HepG2 (cell line): ENCODE results near the gene MAP2K6. TPM values are rescaled to one million over a fixed set of nuclear protein-coding genes. Genes with fewer than 3 reads are reported as not detected.

ENCODE experiments used
- ATAC-seq: fragments of 200-7000 bp; cut with Tn5 transposase; 3 replicates; pipeline ENCODE4 v1.9.1; 2020; ENCODE audit warnings: mild to moderate bottlenecking, moderate library complexity
- BruUV-seq: library from RNA; stranded (reverse); fragments of 400-500 nt; replicated peaks from 2 replicates; lab custom pipeline; 2021; lab: Mats Ljungman, UMichigan
- CTCF ChIA-PET: fragments of 300-600 bp; formaldehyde crosslinking; extraction: SDS; loops from one replicate; lab custom pipeline; 2021; ENCODE audit warnings: low total read pairs, inconsistent platforms, low intra/inter-chr PET ratio; lab: Yijun Ruan, JAX
- POLR2A ChIA-PET: fragments of 350-600 bp; sonication (Branson Sonifier 250); formaldehyde crosslinking; loops from one replicate; lab custom pipeline; 2020; ENCODE audit warnings: antibody characterized with exemption, inconsistent platforms; lab: Yijun Ruan, JAX
- DNase-seq: peaks from one replicate; pipeline ENCODE4 v3.0.0-alpha.2; 2015; ENCODE audit warnings: low spot score
- FAIRE-seq: peaks from 3 replicates; lab custom pipeline; 2011; peaks lifted over from hg19 to GRCh38; lab: Jason Lieb, UNC
- H2AFZ ChIP-seq: one replicate; pipeline ENCODE4 v1.6.1; 2011; ENCODE audit warnings: low read length, inconsistent platforms
- H3K27ac ChIP-seq: fragments of 300-600 bp; 3 replicates; pipeline ENCODE4 v1.8.0; 2011; ENCODE audit warnings: mixed run types, mild to moderate bottlenecking, mixed read lengths, low read length, inconsistent platforms; ENCODE audit not compliant: insufficient read depth; ENCODE audit errors: extremely low read length
- H3K27me3 ChIP-seq, 2 experiments: fragments of 200-600 bp in 1 of 2; 2 replicates in 1 of 2; 3 replicates in 1 of 2; pipeline versions ENCODE4 v1.6.0 to v1.8.0; 2011; ENCODE audit warnings: low read length in 2 of 2, mild to moderate bottlenecking in 2 of 2, moderate library complexity in 2 of 2, inconsistent platforms in 1 of 2; ENCODE audit not compliant: insufficient read depth in 2 of 2, control insufficient read depth in 1 of 2
- H3K36me3 ChIP-seq, 2 experiments: fragments of 200-600 bp in 1 of 2; replicated peaks in 1 of 2; 2 replicates in 1 of 2; 3 replicates in 1 of 2; pipeline versions ENCODE4 v1.5.1 to v1.8.0; 2011; ENCODE audit warnings: low read length in 2 of 2, inconsistent platforms in 1 of 2; ENCODE audit not compliant: insufficient read depth in 2 of 2, control insufficient read depth in 1 of 2
- H3K4me1 ChIP-seq: 2 replicates; pipeline ENCODE4 v1.5.1; 2012; ENCODE audit warnings: low read length, inconsistent platforms; ENCODE audit not compliant: insufficient read depth
- H3K4me2 ChIP-seq: 2 replicates; pipeline ENCODE4 v1.6.0; 2011; ENCODE audit warnings: low read depth, low read length, inconsistent platforms
- H3K4me3 ChIP-seq, 3 experiments: fragments of 200-600 bp in 1 of 3; sonication (generic), shearing (Covaris generic) in 1 of 3; replicated peaks in 1 of 3; 2 replicates each; pipeline ENCODE4 v1.5.1; 2011 to 2016; ENCODE audit warnings: low read length in 3 of 3, inconsistent platforms in 2 of 3, low read depth in 2 of 3, mild to moderate bottlenecking in 2 of 3, control low read depth in 1 of 3, mixed read lengths in 1 of 3; ENCODE audit not compliant: insufficient read depth in 1 of 3
- H3K79me2 ChIP-seq: one replicate; pipeline ENCODE4 v1.6.1; 2011; ENCODE audit warnings: low read length, inconsistent platforms; ENCODE audit not compliant: insufficient read depth
- H3K9ac ChIP-seq: 2 replicates; pipeline ENCODE4 v1.6.0; 2011; ENCODE audit warnings: mild to moderate bottlenecking, low read depth, low read length, inconsistent platforms; ENCODE audit not compliant: insufficient read depth
- H3K9me3 ChIP-seq: 2 replicates; pipeline ENCODE4 v1.5.1; 2012; ENCODE audit warnings: mild to moderate bottlenecking, low read length
- H4K20me1 ChIP-seq: 2 replicates; pipeline ENCODE4 v1.6.0; 2011; ENCODE audit warnings: inconsistent platforms, mild to moderate bottlenecking, low read length, moderate library complexity; ENCODE audit not compliant: insufficient read depth
- MEIS1 ChIP-seq: sonication (generic); formaldehyde crosslinking; IDR thresholded peaks from 2 replicates; pipeline ENCODE4 v1.9.0; 2021; ENCODE audit warnings: mild to moderate bottlenecking, missing genetic modification reagents, moderate library complexity, borderline replicate concordance
- NAIF1 ChIP-seq: sonication (generic); formaldehyde crosslinking; IDR thresholded peaks from 2 replicates; pipeline ENCODE4 v1.5.0; 2020; ENCODE audit warnings: mild to moderate bottlenecking, missing genetic modification reagents, borderline replicate concordance
- POLR2AphosphoS2 ChIP-seq: IDR thresholded peaks from 2 replicates; pipeline ENCODE4 v1.6.1; 2011; ENCODE audit warnings: low read depth, low read length, improper control_type of control experiment
- SIN3B ChIP-seq: fragments of 150-350 bp; IDR thresholded peaks from 2 replicates; pipeline ENCODE4 v1.6.1; 2014; ENCODE audit warnings: low read length
- SRF ChIP-seq: IDR thresholded peaks from 2 replicates; pipeline ENCODE4 v1.6.1; 2011; ENCODE audit warnings: mild to moderate bottlenecking, low read depth, low read length, moderate library complexity
- ZNF207 ChIP-seq: fragments of 450-650 bp; IDR thresholded peaks from 2 replicates; pipeline ENCODE4 v1.6.1; 2016; ENCODE audit warnings: antibody characterized with exemption, borderline replicate concordance
- ZNF446 ChIP-seq: sonication (generic); formaldehyde crosslinking; IDR thresholded peaks from 2 replicates; pipeline ENCODE4 v1.5.0; 2020; ENCODE audit warnings: mild to moderate bottlenecking, missing genetic modification reagents
- ZNF816 ChIP-seq: sonication (generic); formaldehyde crosslinking; IDR thresholded peaks from 2 replicates; pipeline ENCODE4 v1.8.0; 2022; ENCODE audit warnings: missing genetic modification reagents, mild to moderate bottlenecking, borderline replicate concordance
- WGBS: methylation state at CpG from one replicate; pipeline ENCODE4 v1.1.6; 2017; ENCODE audit warnings: low lambda C conversion rate; 5-methylcytosine and 5-hydroxymethylcytosine counted together
- in situ Hi-C: cut with HindIII; loops from 2 replicates; pipeline ENCODE4 v1.10.0; 2017; ENCODE audit warnings: low pct_unique_long_range_greater_than_20kb; ENCODE audit not compliant: extremely low pct_ligation_motif_present
- intact Hi-C: fragments of 100-400 bp; cut with micrococcal nuclease; formaldehyde crosslinking; loops from one replicate; pipeline ENCODE4 v1.10.0; 2022; ENCODE audit not compliant: unreplicated experiment
- polyA plus RNA-seq, 8 experiments: library from polyadenylated mRNA; depleted of rRNA in 3 of 8; stranded (reverse) in 7 of 8; unstranded in 1 of 8; fragments of >200 nt; fragmentation: Illumina TruSeq in 4 of 8; extraction: Trizol in 4 of 8; gene quantifications; 2 replicates each; pipeline versions ENCODE4 v1.2.1 to v1.2.3, GENCODE V29; 2011 to 2016; ENCODE audit warnings: low read depth in 4 of 8, missing spikeins in 1 of 8, mixed read lengths in 1 of 8; ENCODE audit not compliant: insufficient read depth in 1 of 8
- total RNA-seq, 5 experiments: library from RNA; depleted of rRNA; stranded (reverse); fragments of >200 nt; fragmentation: Illumina TruSeq; extraction: Trizol; gene quantifications; 2 replicates each; pipeline ENCODE4 v1.2.3, GENCODE V29; 2016; ENCODE audit warnings: low read depth in 1 of 5
- TF ChIP-seq, protein P1 (sequence below): sonication (generic); formaldehyde crosslinking; IDR thresholded peaks from one replicate; pipeline ENCODE4 v1.5.1; 2020; ENCODE audit warnings: mild to moderate bottlenecking, missing genetic modification reagents; ENCODE audit errors: not compliant biosample characterization

Gene MAP2K6
- total and polyA plus RNA-seq, 2 of the 13 experiments (the other 11 are each of a cell fraction or from before 2014, with no cell fraction given) = 5.1 to 33.6 TPM

DNA sequence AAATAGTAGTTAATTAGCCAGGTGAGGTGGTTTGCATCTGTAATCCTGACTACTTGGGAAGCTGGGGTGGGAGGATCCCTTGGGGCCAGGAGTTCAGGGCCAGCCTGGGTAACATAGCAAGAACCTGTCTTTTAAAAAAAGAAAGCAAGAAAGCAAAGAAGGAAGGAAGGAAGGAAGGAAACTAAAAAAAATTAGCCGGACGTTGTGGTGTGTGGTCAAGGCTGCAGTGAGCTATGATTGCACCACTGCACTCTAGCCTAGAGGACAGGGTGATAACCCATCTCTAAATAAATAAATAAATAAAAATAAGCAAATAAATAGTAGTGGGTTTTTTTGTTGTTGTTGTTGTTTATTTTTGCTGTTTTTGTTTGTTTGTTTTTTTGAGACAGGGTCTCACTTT lies 39.3 kb upstream of the MAP2K6 start:
- Histone ChIP-seq H3K4me2 (no peak overlapping the region), H3K9me3 (no peaks in the 10 kb centered on the region), H3K36me3 (no peaks in the 10 kb centered on the region), H3K27me3 (no peaks in the 10 kb centered on the region), H3K9ac (no peak overlapping the region), H3K4me3 (no peak overlapping the region), H3K4me1 (peaks cover 6% of the 10 kb centered on the region), H4K20me1 (no peaks in the 10 kb centered on the region), H3K79me2 (no peaks in the 10 kb centered on the region)
- ChIA-PET POLR2A (no interaction called here), CTCF (no interaction called here)
- intact Hi-C loops (no loop called here), in situ Hi-C loops (no loop called here)
- no TSS peak for BruUV-seq
- 36% methylated on average over 2 of the region's 2 CpGs for WGBS
- ATAC-seq (no peak), DNase-seq (no peak)
- TF ChIP-seq ZNF446 (CRISPR knock-in tag) (no peak), MEIS1 (CRISPR knock-in tag) (no peak), ZNF816 (no peak), NAIF1 (CRISPR knock-in tag) (no peak)
- TF ChIP-seq, all 625 proteins: peak for 0
- no peak for FAIRE-seq
- no peak overlapping the region for H3K27ac ChIP-seq
- no peak overlapping the region for H2AFZ ChIP-seq

DNA sequence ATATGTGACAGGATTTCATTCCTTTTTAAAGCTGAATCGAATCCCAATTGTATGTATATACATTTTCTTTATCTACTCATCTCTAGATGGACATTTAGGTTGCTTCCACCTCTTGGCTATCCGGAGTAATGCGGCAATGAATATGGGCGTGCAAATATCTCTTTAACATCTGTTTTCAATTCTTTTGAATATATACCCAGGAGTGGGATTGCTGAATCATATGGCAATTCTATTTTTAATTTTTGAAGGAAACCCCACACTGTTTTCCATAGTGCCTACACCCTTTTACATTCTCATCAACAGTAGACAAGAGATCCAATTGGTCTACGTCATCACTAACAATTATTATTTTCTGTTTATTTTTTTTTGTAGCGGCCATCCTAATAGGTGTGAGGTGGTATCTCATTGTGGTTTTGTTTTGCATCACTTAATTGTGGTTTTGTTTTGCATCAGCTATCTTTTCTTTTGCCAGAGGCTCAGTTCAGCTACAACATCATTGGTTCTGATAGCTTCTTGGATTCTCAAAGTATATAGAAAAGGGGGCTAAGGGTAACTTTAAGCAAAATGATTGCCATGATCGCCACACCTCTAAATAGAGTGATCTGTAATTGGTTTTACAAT lies 25.6 kb upstream of the MAP2K6 start:
- no peaks in the 10 kb centered on the region for H4K20me1 ChIP-seq
- H3K4me3 ChIP-seq = no peak overlapping the region
- H2AFZ ChIP-seq = no peak overlapping the region
- WGBS = 75% methylated on average over 7 of the region's 7 CpGs
- FAIRE-seq = no peak
- in situ Hi-C loops (no loop called here), intact Hi-C loops (no loop called here)
- POLR2A ChIA-PET = no interaction called here
- no TSS peak for BruUV-seq
- H3K27me3 ChIP-seq = no peaks in the 10 kb centered on the region
- no peak for ATAC-seq
- CTCF ChIA-PET = no interaction called here
- no peak overlapping the region for H3K9ac ChIP-seq
- TF ChIP-seq SIN3B = no peak
- no peak for TF ChIP-seq SRF
- TF ChIP-seq POLR2AphosphoS2 = no peak
- TF ChIP-seq ZNF207 = no peak
- TF ChIP-seq, protein P1, sequence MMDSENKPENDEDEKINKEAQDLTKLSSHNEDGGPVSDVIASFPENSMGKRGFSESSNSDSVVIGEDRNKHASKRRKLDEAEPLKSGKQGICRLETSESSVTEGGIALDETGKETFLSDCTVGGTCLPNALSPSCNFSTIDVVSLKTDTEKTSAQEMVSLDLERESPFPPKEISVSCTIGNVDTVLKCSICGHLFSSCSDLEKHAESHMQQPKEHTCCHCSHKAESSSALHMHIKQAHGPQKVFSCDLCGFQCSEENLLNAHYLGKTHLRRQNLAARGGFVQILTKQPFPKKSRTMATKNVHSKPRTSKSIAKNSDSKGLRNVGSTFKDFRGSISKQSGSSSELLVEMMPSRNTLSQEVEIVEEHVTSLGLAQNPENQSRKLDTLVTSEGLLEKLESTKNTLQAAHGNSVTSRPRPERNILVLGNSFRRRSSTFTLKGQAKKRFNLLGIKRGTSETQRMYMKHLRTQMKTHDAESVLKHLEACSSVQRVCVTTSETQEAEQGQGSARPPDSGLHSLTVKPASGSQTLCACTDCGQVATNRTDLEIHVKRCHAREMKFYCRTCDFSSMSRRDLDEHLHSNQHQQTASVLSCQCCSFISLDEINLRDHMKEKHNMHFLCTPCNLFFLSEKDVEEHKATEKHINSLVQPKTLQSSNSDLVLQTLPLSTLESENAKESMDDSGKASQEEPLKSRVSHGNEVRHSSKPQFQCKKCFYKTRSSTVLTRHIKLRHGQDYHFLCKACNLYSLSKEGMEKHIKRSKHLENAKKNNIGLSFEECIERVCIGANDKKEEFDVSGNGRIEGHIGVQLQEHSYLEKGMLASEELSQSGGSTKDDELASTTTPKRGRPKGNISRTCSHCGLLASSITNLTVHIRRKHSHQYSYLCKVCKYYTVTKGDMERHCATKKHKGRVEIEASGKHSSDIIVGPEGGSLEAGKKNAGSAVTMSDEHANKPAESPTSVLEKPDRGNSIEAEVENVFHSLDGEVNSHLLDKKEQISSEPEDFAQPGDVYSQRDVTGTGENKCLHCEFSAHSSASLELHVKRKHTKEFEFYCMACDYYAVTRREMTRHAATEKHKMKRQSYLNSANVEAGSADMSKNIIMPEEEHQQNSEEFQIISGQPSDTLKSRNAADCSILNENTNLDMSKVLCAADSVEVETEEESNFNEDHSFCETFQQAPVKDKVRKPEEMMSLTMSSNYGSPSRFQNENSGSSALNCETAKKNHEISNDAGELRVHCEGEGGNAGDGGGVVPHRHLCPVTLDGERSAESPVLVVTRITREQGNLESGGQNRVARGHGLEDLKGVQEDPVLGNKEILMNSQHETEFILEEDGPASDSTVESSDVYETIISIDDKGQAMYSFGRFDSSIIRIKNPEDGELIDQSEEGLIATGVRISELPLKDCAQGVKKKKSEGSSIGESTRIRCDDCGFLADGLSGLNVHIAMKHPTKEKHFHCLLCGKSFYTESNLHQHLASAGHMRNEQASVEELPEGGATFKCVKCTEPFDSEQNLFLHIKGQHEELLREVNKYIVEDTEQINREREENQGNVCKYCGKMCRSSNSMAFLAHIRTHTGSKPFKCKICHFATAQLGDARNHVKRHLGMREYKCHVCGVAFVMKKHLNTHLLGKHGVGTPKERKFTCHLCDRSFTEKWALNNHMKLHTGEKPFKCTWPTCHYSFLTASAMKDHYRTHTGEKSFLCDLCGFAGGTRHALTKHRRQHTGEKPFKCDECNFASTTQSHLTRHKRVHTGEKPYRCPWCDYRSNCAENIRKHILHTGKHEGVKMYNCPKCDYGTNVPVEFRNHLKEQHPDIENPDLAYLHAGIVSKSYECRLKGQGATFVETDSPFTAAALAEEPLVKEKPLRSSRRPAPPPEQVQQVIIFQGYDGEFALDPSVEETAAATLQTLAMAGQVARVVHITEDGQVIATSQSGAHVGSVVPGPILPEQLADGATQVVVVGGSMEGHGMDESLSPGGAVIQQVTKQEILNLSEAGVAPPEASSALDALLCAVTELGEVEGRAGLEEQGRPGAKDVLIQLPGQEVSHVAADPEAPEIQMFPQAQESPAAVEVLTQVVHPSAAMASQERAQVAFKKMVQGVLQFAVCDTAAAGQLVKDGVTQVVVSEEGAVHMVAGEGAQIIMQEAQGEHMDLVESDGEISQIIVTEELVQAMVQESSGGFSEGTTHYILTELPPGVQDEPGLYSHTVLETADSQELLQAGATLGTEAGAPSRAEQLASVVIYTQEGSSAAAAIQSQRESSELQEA = no peak
- H3K4me1 ChIP-seq = peaks cover 15% of the 10 kb centered on the region
- no peak overlapping the region for H3K4me2 ChIP-seq
- no peaks in the 10 kb centered on the region for H3K36me3 ChIP-seq
- H3K79me2 ChIP-seq = no peaks in the 10 kb centered on the region
- DNase-seq = no peak
- no peaks in the 10 kb centered on the region for H3K9me3 ChIP-seq
- no peak overlapping the region for H3K27ac ChIP-seq
